Subcutaneous abdominal adipose tissue (tissue), 5 donors: ENCODE measurements around the gene MUC5AC.
"Not testable (repeated sequence)": the region's sequence is repeated elsewhere in the genome, so short reads cannot be mapped to it uniquely, and the experiment has no call there.

Experiments used
- H3K27ac ChIP-seq: one replicate; pipeline ENCODE4 v1.7.0; 2013; ENCODE audit warnings: low read depth, mild to moderate bottlenecking, inconsistent platforms, low read length, moderate library complexity
- H3K27me3 ChIP-seq, 5 donors: one replicate each; pipeline ENCODE4 v1.7.0; 2013; ENCODE audit warnings: low read length in 5 of 5, inconsistent platforms in 1 of 5; ENCODE audit not compliant: control insufficient read depth in 5 of 5, insufficient read depth in 4 of 5
- H3K36me3 ChIP-seq, 5 donors: one replicate each; pipeline ENCODE4 v1.7.0; 2013; ENCODE audit warnings: low read length in 5 of 5; ENCODE audit not compliant: control insufficient read depth in 5 of 5, insufficient read depth in 5 of 5
- H3K4me1 ChIP-seq, 5 donors: one replicate each; pipeline ENCODE4 v1.7.0; 2013; ENCODE audit warnings: low read length in 5 of 5, mild to moderate bottlenecking in 3 of 5, moderate library complexity in 1 of 5; ENCODE audit not compliant: control insufficient read depth in 5 of 5, insufficient read depth in 5 of 5
- H3K4me3 ChIP-seq, 5 donors: one replicate each; pipeline ENCODE4 v1.7.0; 2013; ENCODE audit warnings: low read length in 5 of 5, low read depth in 1 of 5
- H3K9ac ChIP-seq, 5 donors: one replicate each; pipeline ENCODE4 v1.7.0; 2013; ENCODE audit warnings: low read length in 5 of 5, mild to moderate bottlenecking in 4 of 5, moderate library complexity in 3 of 5
- H3K9me3 ChIP-seq, 5 donors: one replicate each; pipeline ENCODE4 v1.7.0; 2013; ENCODE audit warnings: low read length in 5 of 5; ENCODE audit not compliant: control insufficient read depth in 5 of 5
- donor health status: healthy.
- donor health status: healthy.
- donor health status: healthy.
- donor health status: healthy.
- donor health status: healthy.

Gene MUC5AC

DNA sequence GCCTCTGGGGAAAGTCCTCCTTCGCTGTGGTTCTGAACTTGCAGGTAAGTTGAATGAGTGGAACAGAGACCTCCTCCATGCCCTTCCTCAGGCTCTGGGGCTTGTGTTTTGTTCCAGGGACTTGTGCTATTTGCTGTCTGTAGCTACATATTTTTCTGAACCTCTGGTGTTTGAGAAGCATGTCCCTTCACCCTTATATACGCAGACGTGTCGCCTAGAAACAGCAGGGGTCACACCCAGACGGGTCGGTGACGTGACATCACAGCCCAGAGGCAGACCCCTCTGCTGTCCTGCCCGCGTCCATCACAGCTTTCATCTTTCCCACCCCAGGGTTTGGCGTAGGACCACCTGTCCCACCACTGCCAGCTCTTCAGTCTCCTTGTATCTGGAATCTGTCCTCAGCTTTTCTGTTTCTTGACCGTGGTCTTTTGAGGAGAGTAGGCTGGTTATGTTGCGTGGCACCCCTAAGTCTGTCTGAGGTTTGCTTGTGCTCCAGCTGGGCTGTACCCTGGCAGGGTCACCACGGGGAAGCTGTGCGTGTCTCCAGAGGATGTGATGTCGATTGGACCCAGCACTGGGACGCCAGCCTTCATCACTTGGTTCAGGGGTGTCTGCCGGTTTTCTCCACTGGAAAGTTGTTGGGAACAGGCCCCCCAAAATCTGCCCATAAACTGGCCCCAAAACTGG, 51.8 kb downstream of the MUC5AC start:
- H3K4me3 ChIP-seq = no peak overlapping the region
- H3K27ac ChIP-seq = no peak overlapping the region
- H3K27me3 ChIP-seq = peaks cover 0 to 13% (median 5%) of the 10 kb centered on the region in 5 donors
- H3K9ac ChIP-seq = no peak overlapping the region
- H3K9me3 ChIP-seq = peaks cover 2 to 27% (median 11%) of the 10 kb centered on the region in 5 donors
- no peaks in the 10 kb centered on the region for H3K36me3 ChIP-seq
- no peaks in the 10 kb centered on the region for H3K4me1 ChIP-seq

DNA sequence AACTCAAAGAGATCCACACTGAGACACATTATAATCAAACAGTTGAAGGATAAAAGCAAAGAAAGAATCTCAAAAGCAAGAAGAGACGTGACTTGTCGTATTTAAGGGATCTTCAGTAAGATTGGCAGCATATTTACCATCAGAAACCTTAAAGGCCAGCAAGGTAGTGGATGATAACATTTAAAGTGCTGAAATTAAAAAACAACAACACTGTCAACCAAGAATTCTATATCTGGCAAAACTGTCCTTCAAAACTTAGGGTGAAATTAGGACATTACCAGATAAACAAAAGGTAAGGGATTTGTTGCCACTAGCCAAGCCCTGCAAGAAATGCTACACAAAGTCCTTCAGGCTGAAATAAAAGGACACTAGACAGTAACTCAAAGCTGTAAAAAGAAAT, 54.1 kb downstream of the MUC5AC start:
- Histone ChIP-seq H3K36me3 (no peaks in the 10 kb centered on the region), H3K4me3 (no peak overlapping the region), H3K9ac (no peak overlapping the region), H3K9me3 (peaks cover 2 to 27% (median 11%) of the 10 kb centered on the region in 5 donors), H3K27ac (no peak overlapping the region), H3K27me3 (peaks cover 0 to 3% (median 0%) of the 10 kb centered on the region in 5 donors), H3K4me1 (no peaks in the 10 kb centered on the region)

DNA sequence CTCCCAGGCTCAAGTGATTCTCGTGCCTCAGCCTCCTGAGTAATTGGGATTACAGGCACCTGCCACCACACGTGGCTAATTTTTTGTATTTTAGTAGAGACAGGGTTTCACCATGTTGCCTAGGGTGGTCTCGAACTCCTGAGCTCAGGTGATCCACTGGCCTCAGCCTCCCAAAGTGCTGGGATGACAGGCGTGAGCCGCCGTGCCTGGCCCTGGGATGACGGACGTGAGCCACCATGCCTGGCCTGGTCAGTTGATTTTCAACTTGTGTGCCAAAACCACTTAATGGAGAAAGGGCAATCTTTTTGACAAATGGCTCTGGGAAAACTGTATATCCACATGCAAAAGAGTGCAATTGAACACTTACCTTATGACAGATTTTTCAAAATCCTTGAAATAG, 58.1 kb downstream of the MUC5AC start:
- peaks cover 0 to 21% (median 12%) of the 10 kb centered on the region in 5 donors for H3K27me3 ChIP-seq
- not testable (repeated sequence) for H3K27ac ChIP-seq, H3K4me1 ChIP-seq, H3K9ac ChIP-seq, H3K36me3 ChIP-seq, H3K4me3 ChIP-seq
- peaks cover 2 to 19% (median 11%) of the 10 kb centered on the region in 5 donors for H3K9me3 ChIP-seq

DNA sequence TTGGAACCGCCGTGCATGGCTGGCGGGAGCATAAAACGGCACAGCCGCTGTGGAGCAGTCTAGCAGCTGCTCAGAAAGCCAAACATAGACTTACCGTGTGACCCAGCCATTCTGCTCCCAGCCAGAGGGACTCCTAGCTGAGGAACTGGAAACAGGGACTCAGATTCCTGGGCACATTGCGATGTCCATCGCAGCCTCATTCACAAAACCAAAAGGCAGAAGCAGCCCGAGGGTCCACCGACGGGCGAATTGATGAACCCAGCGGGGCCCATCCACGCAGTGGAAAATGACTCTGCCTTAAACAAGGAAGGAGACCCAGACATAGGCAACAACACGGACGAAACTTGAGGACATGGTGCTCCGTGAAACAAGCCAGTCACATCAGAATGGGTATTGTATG, 59.4 kb downstream of the MUC5AC start:
- Histone ChIP-seq H3K36me3 (no peaks in the 10 kb centered on the region), H3K4me1 (no peaks in the 10 kb centered on the region)

DNA sequence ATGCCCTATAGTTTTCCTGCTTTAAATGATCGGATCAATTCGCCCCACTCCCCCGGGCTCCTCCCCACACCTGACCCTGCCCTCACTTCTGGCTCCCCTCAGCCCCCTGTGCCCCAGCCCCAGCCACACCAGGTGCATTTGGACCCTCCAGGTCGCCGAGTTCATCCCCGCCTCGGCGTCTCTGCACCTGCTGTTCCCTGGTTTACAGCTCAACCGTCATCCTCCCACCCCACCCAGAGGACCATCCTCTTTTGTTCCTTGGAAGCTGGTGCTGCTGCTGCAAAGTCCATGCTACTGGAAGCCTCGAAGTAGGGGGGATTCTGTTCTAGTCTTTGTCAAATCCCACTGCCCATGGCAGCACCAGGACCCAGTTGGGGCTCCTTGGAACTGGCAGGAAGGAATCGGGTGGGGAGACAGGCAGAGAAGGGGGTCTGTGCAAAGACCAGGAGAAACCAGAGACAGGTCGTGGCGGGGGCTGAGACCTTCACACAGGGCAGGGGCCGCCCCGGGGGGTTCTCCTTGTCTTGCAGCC, 60.6 kb downstream of the MUC5AC start:
- Histone ChIP-seq H3K9ac (no peak overlapping the region), H3K4me1 (peaks cover 0 to 2% (median 0%) of the 10 kb centered on the region in 5 donors), H3K4me3 (no peak overlapping the region), H3K36me3 (no peaks in the 10 kb centered on the region), H3K9me3 (no peaks in the 10 kb centered on the region), H3K27ac (no peak overlapping the region), H3K27me3 (peaks cover 0 to 44% (median 31%) of the 10 kb centered on the region in 5 donors)

More for the DNA sequence above, 59.4 kb downstream of the MUC5AC start:
- H3K27ac ChIP-seq = no peak overlapping the region
- no peak overlapping the region for H3K9ac ChIP-seq
- peaks cover 0 to 9% (median 3%) of the 10 kb centered on the region in 5 donors for H3K9me3 ChIP-seq
- H3K4me3 ChIP-seq = no peak overlapping the region
- H3K27me3 ChIP-seq = peaks cover 0 to 34% (median 25%) of the 10 kb centered on the region in 5 donors

DNA sequence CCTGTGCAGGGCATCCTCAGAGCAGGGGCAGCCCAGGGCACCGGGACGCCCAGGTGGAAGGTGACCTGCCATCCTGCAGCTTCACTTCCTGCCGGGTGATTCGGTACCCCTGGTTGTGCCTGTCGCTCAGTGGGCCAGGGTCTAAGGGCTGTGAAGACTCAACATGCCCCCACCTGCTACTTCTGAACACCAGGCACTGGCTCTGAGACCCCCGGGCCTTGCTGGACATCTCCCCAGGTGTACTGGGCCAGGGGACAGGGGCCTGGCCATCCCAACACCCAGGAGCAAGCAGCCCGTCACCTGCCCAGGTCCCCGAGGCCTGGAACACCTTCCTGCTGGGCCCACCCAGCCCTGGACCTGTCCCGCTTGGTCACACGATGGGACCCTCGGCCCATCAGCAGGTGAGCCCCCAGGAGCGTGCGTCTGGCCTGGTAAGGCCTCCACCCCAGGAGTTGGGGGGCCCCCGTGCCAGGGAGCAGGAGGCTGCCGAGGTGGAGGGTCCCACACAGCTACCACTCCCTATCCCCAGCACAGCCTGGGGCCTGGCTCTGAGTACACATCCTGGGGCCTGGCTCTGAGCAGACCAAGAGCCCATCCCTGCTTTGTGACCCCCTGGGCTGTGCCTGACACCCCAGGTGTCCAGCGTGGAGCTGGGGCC, 61.2 kb downstream of the MUC5AC start:
- Histone ChIP-seq H3K9me3 (no peaks in the 10 kb centered on the region), H3K27me3 (peaks cover under 1 to 49% (median 35%) of the 10 kb centered on the region in 5 donors), H3K27ac (no peak overlapping the region), H3K4me3 (no peak overlapping the region), H3K4me1 (peaks cover 0 to 2% (median 0%) of the 10 kb centered on the region in 5 donors), H3K36me3 (no peaks in the 10 kb centered on the region), H3K9ac (no peak overlapping the region)

DNA sequence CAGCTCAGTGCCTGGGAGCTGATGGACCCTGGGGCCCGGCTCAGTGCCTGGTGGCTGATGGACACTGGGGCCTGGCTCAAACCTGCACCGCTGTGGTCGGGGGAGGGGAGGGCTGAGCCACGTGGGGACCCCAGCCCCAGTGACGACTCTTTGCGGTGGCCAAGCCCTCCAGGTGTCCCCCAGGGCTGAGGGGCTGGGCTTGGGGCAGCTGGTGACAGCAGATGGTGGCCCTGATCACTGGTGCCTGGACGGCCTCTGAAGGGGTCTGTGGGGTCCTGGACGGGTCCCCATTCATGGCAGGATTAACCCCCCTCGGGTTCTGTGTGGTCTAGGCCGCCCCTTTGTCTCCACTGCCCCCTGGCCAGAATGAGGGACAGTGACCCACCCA, 61.7 kb downstream of the MUC5AC start:
- Histone ChIP-seq H3K36me3 (no peaks in the 10 kb centered on the region), H3K9me3 (no peaks in the 10 kb centered on the region), H3K4me1 (peaks cover 0 to 2% (median 0%) of the 10 kb centered on the region in 5 donors), H3K4me3 (no peak overlapping the region), H3K27ac (no peak overlapping the region), H3K9ac (no peak overlapping the region), H3K27me3 (peaks cover 3 to 52% (median 38%) of the 10 kb centered on the region in 5 donors)

DNA sequence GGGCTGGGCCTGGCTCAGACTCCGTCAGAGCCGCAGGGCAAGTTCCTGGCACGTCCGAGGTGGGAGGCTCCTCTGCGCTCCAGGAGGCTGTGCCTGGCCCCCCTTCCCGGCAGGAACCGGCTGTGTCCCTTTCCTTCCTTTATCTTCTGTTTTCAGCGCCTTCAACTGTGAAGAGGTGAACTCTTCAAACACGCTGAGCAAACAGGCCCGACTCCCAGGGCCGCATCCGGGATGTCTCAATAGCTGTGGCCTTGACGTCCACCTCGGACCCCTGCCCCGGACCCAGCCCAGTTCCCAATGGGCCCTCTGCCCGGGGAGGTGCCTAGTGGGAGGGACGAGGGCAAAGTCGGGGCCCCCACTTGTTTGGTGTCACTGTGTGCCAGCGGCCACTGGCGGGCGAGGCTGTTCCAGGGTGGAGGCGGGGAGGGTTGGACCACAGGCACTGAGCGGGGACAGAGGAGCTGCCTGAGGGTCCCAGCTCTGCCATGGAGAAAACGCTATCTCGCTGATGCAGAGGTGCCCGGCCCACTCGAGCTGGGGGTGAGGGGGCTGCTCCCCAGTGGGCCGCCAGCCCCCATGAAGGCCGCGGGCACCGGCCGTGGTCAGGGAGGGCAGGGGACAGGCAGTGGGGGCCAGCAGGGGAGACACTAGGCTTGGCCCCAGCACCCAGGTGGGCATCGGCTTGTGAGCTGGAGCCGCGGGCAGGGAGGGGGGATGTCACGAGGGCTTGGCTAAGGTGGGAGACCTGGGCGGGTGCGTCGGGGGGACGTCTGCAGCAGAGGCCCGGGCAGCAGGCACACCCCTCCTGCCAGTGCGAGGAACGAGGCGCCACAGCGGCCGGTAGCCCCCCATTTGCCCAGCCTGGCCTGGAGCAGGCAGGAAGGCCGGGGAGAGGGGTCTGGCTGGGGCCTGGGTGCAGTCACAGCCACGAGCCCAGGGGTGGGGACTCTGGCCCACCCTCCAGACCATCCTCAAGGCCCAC, 62.4 kb downstream of the MUC5AC start:
- Histone ChIP-seq H3K4me3 (no peak overlapping the region), H3K9me3 (no peaks in the 10 kb centered on the region), H3K27ac (no peak overlapping the region), H3K4me1 (peaks cover 0 to 2% (median 0%) of the 10 kb centered on the region in 5 donors), H3K36me3 (no peaks in the 10 kb centered on the region), H3K9ac (no peak overlapping the region), H3K27me3 (peaks cover 7 to 57% (median 39%) of the 10 kb centered on the region in 5 donors)

DNA sequence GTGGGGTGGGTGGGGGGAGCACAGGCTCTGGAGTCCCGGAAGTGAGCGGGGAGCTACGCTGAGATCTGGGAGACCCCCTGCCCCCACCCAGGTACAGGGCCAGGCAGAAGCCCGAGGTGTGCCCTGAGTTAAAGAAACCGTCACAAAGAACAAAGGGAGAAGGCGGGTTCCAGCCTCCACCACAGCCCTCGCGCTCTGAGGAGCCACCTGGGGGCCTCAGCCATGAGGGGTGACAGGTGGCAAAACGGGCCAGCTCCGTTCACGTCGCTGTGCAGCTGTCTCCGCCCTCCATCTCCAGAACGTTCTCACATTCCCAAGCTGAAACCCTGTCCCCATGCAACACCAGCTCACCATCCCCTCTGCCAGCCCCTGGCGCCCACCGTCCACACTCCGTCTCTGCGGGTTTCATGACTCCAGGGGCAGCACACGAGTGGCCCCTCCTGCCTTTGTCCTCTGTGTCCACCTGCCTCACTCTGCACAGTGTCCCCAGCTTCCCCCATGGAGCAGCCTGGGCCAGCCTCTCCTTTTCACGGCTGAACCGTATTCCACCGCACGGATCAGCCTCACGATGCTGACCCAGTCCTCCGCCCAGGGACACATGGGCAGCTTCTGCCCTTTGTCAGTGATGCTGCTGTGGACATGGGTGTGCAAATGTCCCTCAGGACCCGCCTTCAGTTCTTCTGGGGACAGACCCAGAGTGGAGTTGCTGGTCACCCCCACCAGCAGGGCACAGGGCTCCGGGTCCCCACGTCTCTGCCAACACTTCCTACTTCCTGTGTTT, 63.4 kb downstream of the MUC5AC start:
- Histone ChIP-seq H3K4me3 (no peak overlapping the region), H3K9me3 (no peaks in the 10 kb centered on the region), H3K36me3 (no peaks in the 10 kb centered on the region), H3K27me3 (peaks cover 10 to 66% (median 41%) of the 10 kb centered on the region in 5 donors), H3K27ac (no peak overlapping the region), H3K9ac (no peak overlapping the region), H3K4me1 (peaks cover 0 to 2% (median 0%) of the 10 kb centered on the region in 5 donors)
